Measurements from ENCODE around the gene ANKRD24.
"Not testable (repeated sequence)": the region's sequence is repeated elsewhere in the genome, so short reads cannot be mapped to it uniquely, and the experiment has no call there.

Gene ANKRD24

DNA sequence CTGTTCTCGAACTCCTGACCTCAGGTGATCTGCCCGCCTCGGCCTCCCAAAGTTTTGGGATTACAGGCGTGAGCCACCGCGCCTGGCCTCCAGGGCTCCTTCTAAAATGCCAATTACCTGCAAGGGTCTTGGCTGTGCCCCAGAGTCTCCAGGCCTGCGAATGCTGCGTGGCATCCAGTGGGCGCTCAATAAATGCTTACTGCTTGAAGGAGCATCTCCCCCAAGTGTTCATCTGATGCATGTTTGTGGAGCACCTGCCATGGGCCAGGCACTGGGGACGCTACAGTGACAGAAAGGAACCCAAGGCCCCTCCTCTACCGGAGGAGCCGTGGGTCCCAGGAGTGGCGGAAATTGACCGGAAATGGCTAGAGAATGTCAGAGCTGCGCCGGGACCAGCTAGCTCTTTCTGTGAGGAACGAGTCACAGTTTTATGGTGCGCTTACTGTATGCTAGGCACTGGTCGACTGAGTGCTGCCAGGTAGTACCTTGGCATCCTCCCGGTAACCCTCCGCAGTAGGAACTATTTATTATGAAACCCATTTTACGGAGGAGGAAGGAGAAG, 14.2 kb downstream of the ANKRD24 start:
- FAIRE-seq = no peak
- no peak for DNase-seq (ENCODE audit: extremely low spot score, insufficient read length, low read depth)

GRCh38 chr19:4197228-4197624, 14.7 kb downstream of the ANKRD24 start:
- DNase-seq (ENCODE audit: extremely low spot score, insufficient read length, low read depth) (no peak), FAIRE-seq (no peak)

DNA sequence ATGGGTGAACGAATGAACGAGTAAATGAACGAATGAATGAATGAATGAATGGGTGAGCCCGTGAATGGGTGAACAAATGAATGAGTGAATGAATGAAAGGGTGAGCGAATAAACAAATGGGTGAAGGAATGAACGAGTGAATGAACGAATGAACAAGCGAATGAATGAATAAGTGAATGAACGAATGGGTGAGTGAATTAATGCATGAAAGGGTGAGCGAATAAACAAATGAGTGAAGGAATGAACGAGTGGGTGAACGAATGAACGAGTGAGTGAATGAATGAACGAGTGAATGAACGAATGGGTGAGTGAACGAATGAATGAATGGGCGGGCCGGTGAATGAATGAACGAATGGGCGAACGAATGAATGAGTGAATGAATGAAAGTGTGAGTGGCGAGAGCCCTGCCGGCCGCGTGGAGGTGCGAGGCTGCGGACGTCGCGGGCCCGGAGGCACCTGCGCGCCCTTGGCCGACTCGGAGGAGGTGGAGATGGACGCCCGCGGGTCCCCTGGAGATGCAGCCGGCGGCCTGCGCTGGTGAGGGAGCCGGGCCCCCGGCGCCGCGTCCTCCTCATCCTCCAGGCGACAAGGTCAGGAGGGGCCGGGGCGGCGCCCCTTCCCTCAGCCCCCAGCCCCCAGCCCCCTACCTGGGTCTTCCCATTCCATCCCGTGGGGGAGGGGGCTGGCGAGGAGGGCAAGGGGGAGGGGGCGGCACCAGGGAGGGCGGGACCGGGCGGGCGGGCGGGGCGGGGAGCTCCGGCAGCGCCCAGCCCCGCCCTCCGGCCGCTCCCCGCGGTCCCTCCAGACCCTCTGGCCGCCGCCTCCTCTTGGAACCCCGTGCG, 15.4 kb downstream of the ANKRD24 start:
- no peak for DNase-seq (ENCODE audit: extremely low spot score, insufficient read length, low read depth)
- no peak for FAIRE-seq

DNA sequence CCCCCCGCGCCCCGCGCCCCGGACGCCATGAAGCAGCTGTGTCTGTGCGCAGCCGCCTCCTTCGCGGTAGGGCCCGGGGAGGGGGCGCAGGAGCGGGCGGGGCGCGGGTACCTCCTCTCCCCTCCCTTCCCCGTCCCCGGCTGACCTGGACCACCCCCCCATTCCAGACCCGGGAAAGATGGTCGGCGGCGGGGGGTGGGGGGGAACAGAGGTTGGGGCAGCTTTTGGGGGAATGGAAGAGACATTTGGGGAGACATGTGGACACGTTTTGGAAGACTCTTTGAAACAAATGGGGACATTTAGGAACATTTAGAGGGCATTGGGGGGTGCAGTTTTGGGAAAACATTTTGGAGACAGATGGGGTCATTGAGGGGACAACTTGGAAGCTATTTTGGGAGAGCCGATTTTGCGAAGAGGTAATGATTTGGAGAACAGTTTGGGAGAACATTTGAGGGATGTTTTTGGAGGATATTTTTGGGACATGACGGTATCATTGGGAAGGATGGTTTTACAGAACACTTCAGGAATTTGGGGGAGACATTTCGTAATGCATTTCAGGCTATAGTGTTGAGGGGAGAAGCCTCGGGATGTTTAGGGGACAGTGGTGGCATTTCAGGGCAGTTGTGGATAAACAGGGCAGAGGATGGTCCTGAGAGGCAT, 16.1 kb downstream of the ANKRD24 start:
- DNase-seq (ENCODE audit: extremely low spot score, insufficient read length, low read depth) (no peak), FAIRE-seq (no peak)

- no peak for FAIRE-seq
Observed at GRCh38 chr19:4199699-4200293, 17.3 kb downstream of the ANKRD24 start.

GRCh38 chr19:4200940-4201542, 18.6 kb downstream of the ANKRD24 start:
- no peak for DNase-seq (ENCODE audit: extremely low spot score, insufficient read length, low read depth)
- FAIRE-seq = no peak

More at GRCh38 chr19:4199699-4200293, 17.3 kb downstream of the ANKRD24 start:
- no peak for DNase-seq (ENCODE audit: extremely low spot score, insufficient read length, low read depth)

DNA sequence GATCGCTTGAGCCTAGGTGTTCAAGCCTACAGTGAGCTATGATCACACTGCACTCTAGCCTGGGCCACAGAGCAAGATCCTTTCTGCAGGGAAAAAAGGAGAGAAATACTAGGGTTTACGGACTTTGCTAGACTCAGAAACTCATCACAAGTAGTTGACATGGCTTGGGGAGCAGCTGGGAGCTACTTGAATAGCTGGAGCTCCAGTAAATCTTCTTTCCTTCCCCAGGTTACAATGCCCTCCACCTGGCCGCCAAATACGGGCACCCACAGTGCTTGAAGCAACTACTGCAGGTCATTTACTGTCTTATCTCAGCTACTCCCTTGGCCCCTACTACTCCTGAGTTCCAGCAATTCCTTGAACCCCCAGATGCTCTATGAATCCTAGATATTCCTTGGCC, 19.3 kb downstream of the ANKRD24 start:
- FAIRE-seq = no peak

DNA sequence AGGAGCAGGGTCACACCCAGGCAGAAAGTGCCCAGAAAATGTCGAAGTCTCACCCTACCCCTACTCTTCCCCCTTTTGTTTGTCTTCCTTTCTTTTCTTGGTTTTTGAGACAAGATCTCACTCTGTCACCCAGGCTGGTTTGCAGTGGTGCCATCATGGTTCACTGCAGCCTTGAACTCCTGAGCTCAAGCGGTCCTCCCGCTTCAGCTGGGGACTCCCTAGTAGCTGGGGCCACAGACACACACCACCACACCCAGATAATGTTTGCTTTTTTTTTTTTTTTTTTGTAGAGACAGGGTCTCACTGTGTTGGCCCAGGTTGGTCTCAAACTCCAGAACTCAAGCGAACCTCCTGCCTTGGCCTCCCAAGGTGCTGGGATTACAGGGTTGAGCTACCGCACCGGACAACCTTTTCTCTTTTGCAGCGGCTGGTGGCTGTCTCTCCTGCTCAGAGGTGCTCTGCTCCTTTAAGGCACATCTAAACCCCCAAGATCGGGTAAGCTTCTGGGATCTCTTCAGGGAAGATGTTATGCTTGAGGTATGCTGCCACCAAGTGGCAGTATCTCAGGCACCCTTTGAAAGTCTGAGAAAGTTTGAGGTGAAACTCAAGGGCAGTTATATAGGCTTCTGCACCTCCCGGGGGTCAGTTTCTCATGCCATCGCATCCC, 24.5 kb downstream of the ANKRD24 start:
- FAIRE-seq (no peak), DNase-seq (ENCODE audit: extremely low spot score, insufficient read length, low read depth) (no peak)

More for the DNA sequence above, 19.3 kb downstream of the ANKRD24 start:
- no peak for DNase-seq (ENCODE audit: extremely low spot score, insufficient read length, low read depth)

GRCh38 chr19:4208385-4209094, 26.1 kb downstream of the ANKRD24 start:
- no peak for FAIRE-seq
- DNase-seq (ENCODE audit: extremely low spot score, insufficient read length, low read depth) = no peak

DNA sequence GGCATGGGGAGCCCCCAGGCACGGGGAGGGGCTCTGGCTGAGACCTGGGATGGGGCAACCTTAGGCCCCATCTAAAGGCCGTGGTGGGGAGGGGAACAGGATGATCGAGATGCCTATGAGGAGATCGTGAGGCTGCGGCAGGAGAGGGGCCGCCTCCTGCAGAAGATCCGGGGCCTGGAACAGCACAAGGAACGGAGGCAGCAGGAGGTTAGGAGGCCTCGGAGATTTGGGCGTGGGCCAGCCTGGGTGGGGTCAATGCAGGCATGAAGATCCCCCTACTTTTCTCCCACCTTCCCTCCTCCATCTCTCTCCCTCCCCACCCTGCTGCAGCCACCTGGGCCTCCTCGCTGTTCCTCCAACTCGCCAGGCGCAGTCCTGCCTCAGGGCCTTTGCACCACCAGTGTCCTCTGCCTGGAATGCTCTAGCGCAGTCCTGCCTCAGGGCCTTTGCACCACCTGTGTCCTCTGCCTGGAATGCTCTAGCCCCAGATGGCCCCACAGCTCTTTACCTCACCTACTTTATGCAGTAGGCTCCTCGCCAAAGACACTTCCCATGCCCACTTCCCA, 27.8 kb downstream of the ANKRD24 start:
- no peak for DNase-seq (ENCODE audit: extremely low spot score, insufficient read length, low read depth)
- no peak for FAIRE-seq

DNA sequence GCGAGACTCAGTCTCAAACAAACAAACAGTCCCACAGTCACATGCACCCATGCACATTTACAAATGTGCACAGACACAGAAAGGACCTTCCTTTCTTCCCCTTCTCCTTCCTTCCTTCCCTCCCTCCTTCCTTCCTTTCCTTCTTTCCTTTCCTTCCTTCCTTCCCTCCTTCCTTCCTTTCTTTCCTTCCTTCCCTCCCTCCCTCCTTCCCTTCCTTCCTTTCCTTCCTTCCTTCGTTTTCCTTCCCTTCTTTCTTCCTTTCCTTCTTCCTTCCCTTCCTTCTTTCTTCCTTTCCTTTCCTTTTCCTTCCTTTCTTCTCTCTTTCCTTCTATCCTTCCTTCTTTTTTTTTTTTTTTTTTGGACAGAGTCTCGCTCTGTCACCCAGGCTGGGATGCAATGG, 30.6 kb downstream of the ANKRD24 start:
- FAIRE-seq = no peak
- DNase-seq (ENCODE audit: extremely low spot score, insufficient read length, low read depth) = no peak

DNA sequence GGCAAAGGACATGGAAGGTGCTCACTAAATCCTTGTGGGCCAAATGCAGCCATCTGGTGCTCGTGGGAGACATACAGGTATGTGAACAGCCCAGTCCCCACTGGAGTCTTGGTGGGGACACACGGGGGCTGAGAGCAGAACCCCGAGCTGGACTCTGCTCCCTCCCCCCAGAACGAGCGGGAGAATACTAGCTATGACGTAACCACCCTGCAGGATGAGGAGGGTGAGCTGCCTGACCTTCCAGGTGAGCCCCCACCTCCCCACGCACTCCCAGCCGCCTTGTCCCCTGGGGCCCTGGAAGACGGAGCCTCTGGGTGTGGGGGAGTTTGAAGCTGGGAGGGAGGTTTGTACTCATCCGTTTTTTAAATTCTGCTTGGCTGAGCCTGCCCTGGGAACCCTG, 33.3 kb downstream of the ANKRD24 start:
- FAIRE-seq = no peak
- no peak for DNase-seq (ENCODE audit: extremely low spot score, insufficient read length, low read depth)

- DNase-seq (ENCODE audit: extremely low spot score, insufficient read length, low read depth) = no peak
- FAIRE-seq = no peak
Observed at GRCh38 chr19:4216846-4217245, 34.4 kb downstream of the ANKRD24 start.

- FAIRE-seq (no peak), DNase-seq (ENCODE audit: extremely low spot score, insufficient read length, low read depth) (no peak)
Observed at GRCh38 chr19:4217429-4218264, 35.2 kb downstream of the ANKRD24 start.

DNA sequence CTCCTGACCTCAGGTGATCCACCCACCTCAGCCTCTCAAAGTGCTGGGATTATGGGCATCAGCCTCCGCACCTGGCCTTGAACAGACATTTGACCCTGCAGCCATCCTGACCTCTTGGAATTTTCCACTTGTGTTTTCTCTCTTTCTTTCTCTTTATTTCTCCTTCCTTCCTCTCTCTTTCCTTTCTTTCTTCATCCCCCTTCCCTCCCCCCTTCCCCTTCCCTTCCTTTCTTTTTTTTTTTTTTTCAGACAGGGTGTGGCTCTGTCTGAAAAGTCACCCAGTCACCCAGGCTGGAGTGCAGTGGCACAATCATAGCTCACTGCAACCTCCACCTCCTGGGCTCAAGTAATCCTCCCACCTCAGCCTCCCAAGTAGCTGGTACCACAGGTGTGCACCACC, 36.0 kb downstream of the ANKRD24 start:
- DNase-seq (ENCODE audit: extremely low spot score, insufficient read length, low read depth); FAIRE-seq: not testable (repeated sequence)

- FAIRE-seq (no peak), DNase-seq (ENCODE audit: extremely low spot score, insufficient read length, low read depth) (no peak)
Observed at GRCh38 chr19:4220188-4220587, 37.7 kb downstream of the ANKRD24 start.

DNA sequence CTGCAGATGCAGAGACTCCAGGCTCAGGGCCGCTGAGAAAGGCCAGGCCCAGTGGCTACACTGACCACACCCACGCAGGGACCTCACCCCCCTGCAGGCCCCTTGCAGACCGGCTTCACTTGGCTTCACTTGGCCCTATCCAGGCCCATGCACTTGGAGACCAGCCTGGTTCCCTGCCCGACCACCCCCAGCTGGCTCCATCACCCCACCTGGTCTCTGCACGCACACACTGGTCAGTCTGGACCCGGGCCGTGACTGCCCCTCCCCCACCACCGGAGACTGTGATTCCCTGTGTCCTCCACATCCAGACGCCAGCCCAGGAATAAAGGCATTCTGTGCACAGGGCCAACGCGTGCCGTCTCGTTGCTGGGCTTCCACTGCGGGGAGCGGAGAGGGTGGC, 42.0 kb downstream of the ANKRD24 start:
- FAIRE-seq (no peak), DNase-seq (ENCODE audit: extremely low spot score, insufficient read length, low read depth) (no peak)

DNA sequence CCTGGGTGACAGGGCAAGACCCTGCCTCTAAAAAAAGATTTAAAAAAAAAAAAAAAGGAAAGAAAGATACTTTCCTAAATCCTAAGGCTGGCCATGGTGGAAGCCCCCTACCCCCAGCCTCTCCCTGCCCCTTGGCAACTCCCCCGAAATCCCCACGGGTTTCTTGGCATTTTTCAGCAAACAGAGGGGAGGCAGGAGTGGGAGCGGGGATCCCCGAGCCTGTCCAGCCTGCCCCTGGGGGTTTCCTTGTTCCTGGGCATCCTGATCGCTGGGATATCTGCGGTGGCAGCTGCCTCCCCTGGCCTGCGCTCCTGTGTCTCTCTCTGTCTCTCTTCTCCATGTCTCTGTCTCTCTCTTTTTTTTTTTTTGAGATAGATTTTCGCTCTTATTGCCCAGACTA, 43.4 kb downstream of the ANKRD24 start:
- DNase-seq (ENCODE audit: extremely low spot score, insufficient read length, low read depth) (no peak), FAIRE-seq (no peak)

Measured in GM18507 (cell line).